ENCODE data around the gene PCDH9. TPM values are rescaled to one million over a fixed set of nuclear protein-coding genes. Genes with fewer than 3 reads are reported as not detected.
A peak's percentile ranks its signal among the peaks of the same experiment; 100 is the strongest.

The PCDH9 gene
- total RNA-seq, 6 donors from 2014 or later, result 3.1 to 19.4 (median 7.8) TPM

- Histone ChIP-seq H3K27ac (no peak overlapping the region), H3K36me3 (no peaks in the 10 kb centered on the region), H3K4me3 (no peak overlapping the region), H3K4me1 (no peaks in the 10 kb centered on the region), H3K27me3 (no peaks in the 10 kb centered on the region), H3K9me3 (no peaks in the 10 kb centered on the region)
- TF ChIP-seq POLR2AphosphoS5 (IDR thresholded peaks at IDR 0.05), result no peak
- no peak for TF ChIP-seq POLR2A (IDR thresholded peaks at IDR 0.05)
- TF ChIP-seq CTCF (IDR thresholded peaks at IDR 0.05), result no peak
- TF ChIP-seq EP300 (IDR thresholded peaks at IDR 0.05), result no peak
- WGBS, 2 donors, result 70 to 71% methylated on average over 3 of the region's 3 CpGs
- ATAC-seq (ENCODE audit: low FRiP score in 2 of 2) (no peak), DNase-seq (no peak)
These were observed 667.1 kb downstream of the PCDH9 start for GRCh38 chr13:66563076-66563475.

GRCh38 chr13:66562054-66562453 lies 668.1 kb downstream of the PCDH9 start:
- WGBS, 2 donors, result 76 to 77% methylated on average over 5 of the region's 5 CpGs
- H3K36me3 ChIP-seq, result no peaks in the 10 kb centered on the region
- H3K4me1 ChIP-seq, result no peaks in the 10 kb centered on the region
- no peak overlapping the region for H3K27ac ChIP-seq
- ATAC-seq (ENCODE audit: low FRiP score in 2 of 2) (no peak), DNase-seq (no peak)
- H3K9me3 ChIP-seq, result no peaks in the 10 kb centered on the region
- TF ChIP-seq POLR2AphosphoS5 (IDR thresholded peaks at IDR 0.05) (no peak), EP300 (IDR thresholded peaks at IDR 0.05) (no peak), POLR2A (IDR thresholded peaks at IDR 0.05) (no peak), CTCF (IDR thresholded peaks at IDR 0.05) (no peak)
- no peak overlapping the region for H3K4me3 ChIP-seq
- H3K27me3 ChIP-seq, result no peaks in the 10 kb centered on the region

- no peak overlapping the region for H3K27ac ChIP-seq
- ATAC-seq (ENCODE audit: low FRiP score in 2 of 2) (no peak), DNase-seq (peak in 1 of 2 donors; percentile 80)
- TF ChIP-seq POLR2AphosphoS5 (IDR thresholded peaks at IDR 0.05) (no peak), POLR2A (IDR thresholded peaks at IDR 0.05) (no peak), CTCF (IDR thresholded peaks at IDR 0.05) (no peak)
- no peaks in the 10 kb centered on the region for H3K27me3 ChIP-seq
- no peaks in the 10 kb centered on the region for H3K4me1 ChIP-seq
- no peaks in the 10 kb centered on the region for H3K9me3 ChIP-seq
- WGBS, 2 donors, result 94% methylated on average over 26 of the region's 26 CpGs; no CpG with 5 or more reads in 1 of the 2 donors
- no peaks in the 10 kb centered on the region for H3K36me3 ChIP-seq
- no peak overlapping the region for H3K4me3 ChIP-seq
These were observed 669.1 kb downstream of the PCDH9 start for GRCh38 chr13:66560991-66561390.

GRCh38 chr13:66560189-66560588 lies 669.9 kb downstream of the PCDH9 start:
- H3K36me3 ChIP-seq, result no peaks in the 10 kb centered on the region
- H3K4me3 ChIP-seq, result no peak overlapping the region
- H3K4me1 ChIP-seq, result no peaks in the 10 kb centered on the region
- DNase-seq (no peak), ATAC-seq (ENCODE audit: low FRiP score in 2 of 2) (peak in 1 of 2 donors; percentile 17)
- H3K27ac ChIP-seq, result no peak overlapping the region
- H3K27me3 ChIP-seq, result no peaks in the 10 kb centered on the region
- H3K9me3 ChIP-seq, result no peaks in the 10 kb centered on the region
- 63 to 85% methylated on average over 3 of the region's 3 CpGs for WGBS, 2 donors
- TF ChIP-seq CTCF (IDR thresholded peaks at IDR 0.05), result no peak

- H3K27me3 ChIP-seq, result no peaks in the 10 kb centered on the region
- ATAC-seq (ENCODE audit: low FRiP score in 2 of 2) (no peak), DNase-seq (no peak)
- TF ChIP-seq POLR2A (IDR thresholded peaks at IDR 0.05), result no peak
- no peak for TF ChIP-seq POLR2AphosphoS5 (IDR thresholded peaks at IDR 0.05)
- no peak for TF ChIP-seq CTCF (IDR thresholded peaks at IDR 0.05)
- no peak for TF ChIP-seq EP300 (IDR thresholded peaks at IDR 0.05)
- no peak overlapping the region for H3K4me3 ChIP-seq
- no peaks in the 10 kb centered on the region for H3K9me3 ChIP-seq
- H3K27ac ChIP-seq, result no peak overlapping the region
- no peaks in the 10 kb centered on the region for H3K36me3 ChIP-seq
- no peaks in the 10 kb centered on the region for H3K4me1 ChIP-seq
These were observed 671.0 kb downstream of the PCDH9 start for GRCh38 chr13:66559093-66559492.

Measured in upper lobe of left lung (tissue), 6 donors.